Ovary (tissue), 9 donors: ENCODE results near the gene KCNN2. TPM values are rescaled to one million over a fixed set of nuclear protein-coding genes. Genes with fewer than 3 reads are reported as not detected.

Source experiments
- DNase-seq, 5 donors: peaks; one replicate each; pipeline ENCODE4 v3.0.0-alpha.2; 2019 to 2020
- H3K27ac ChIP-seq, 2 donors: fragments of 200-600 bp; one replicate each; pipeline versions ENCODE4 v1.5.1 to v1.8.0; 2019 to 2022
- H3K27me3 ChIP-seq: fragments of 200-600 bp; one replicate; pipeline ENCODE4 v1.8.0; 2022
- H3K36me3 ChIP-seq: fragments of 200-600 bp; sonication (generic); one replicate; pipeline ENCODE4 v1.5.1; 2019
- H3K4me1 ChIP-seq: one replicate; pipeline ENCODE4 v1.8.1; 2013; ENCODE audit warnings: mild to moderate bottlenecking, moderate library complexity; ENCODE audit not compliant: insufficient read depth
- H3K4me3 ChIP-seq: fragments of 200-600 bp; sonication (generic); one replicate; pipeline ENCODE4 v1.5.1; 2017
- H3K9me3 ChIP-seq, 2 donors: fragments of 200-600 bp in 1 of 2; sonication (generic) in 1 of 2; one replicate each; pipeline versions ENCODE4 v1.5.1 to v1.8.1; 2013 to 2019; ENCODE audit warnings: mild to moderate bottlenecking in 1 of 2, moderate library complexity in 1 of 2
- CTCF ChIP-seq, 3 donors: fragments of 450-650 bp in 2 of 3; fragments of 200-600 bp in 1 of 3; IDR thresholded peaks; one replicate each; pipeline versions ENCODE4 v1.5.1 to v1.8.0; 2016 to 2022; ENCODE audit warnings: antibody characterized with exemption in 3 of 3, mild to moderate bottlenecking in 1 of 3
- EP300 ChIP-seq: sonication (generic); formaldehyde crosslinking; IDR thresholded peaks from one replicate; pipeline ENCODE4 v1.6.1; 2017; ENCODE audit warnings: antibody characterized with exemption
- POLR2A ChIP-seq: fragments of 450-650 bp; IDR thresholded peaks from one replicate; pipeline ENCODE4 v1.6.1; 2017; ENCODE audit warnings: antibody characterized with exemption, mild to moderate bottlenecking, moderate library complexity
- WGBS, 3 donors: extraction: QIAGEN DNeasy Blood & Tissue Kit in 1 of 3; methylation state at CpG; one replicate each; pipeline versions ENCODE4 v1.1.5 to v1.1.7; 2013 to 2017; 5-methylcytosine and 5-hydroxymethylcytosine counted together
- intact Hi-C, 4 donors: fragments of 100-400 bp; cut with DNase I; formaldehyde crosslinking; loops; one replicate each; pipeline versions ENCODE4 v1.11.0 to v1.15.1; 2022 to 2023
- polyA plus RNA-seq, 2 donors: library from polyadenylated mRNA; stranded (reverse); fragments of 200-250 nt in 1 of 2; fragments of 350-450 nt in 1 of 2; fragmentation: Illumina TruSeq in 1 of 2; extraction: RNeasy Lipid Tissue Mini Kit (QIAGEN cat#74804) in 1 of 2; gene quantifications; one replicate each; pipeline ENCODE4 v1.2.3, GENCODE V29; 2013 to 2014
- total RNA-seq, 7 donors: library from RNA; depleted of rRNA in 2 of 7; stranded (reverse); fragments of >200 nt in 2 of 7; fragmentation: NEBNext Ultra II Directional in 3 of 7; extraction: Animal tissue kit (Norgen Biotek cat#: 25700) in 3 of 7; gene quantifications; one replicate each; pipeline versions ENCODE4 v1.1.0 to v1.2.4, GENCODE V29; 2016 to 2023
- donor health status: DM: no; HTN: no; CAD: no; lungs with moderate emphysema.
- donor health status: DM: no; HTN: no; CAD: no.
- donor health status: Bipolar disorder and iron deficiency.
- donor health status: DM: yes; HTN: yes; CAD: no.
- donor health status: DM: no; HTN: no; CAD: no.
- donor health status: DM: yes; HTN: yes; CAD: no.

The KCNN2 gene
- total and polyA plus RNA-seq, 9 donors, result 0.48 to 1.6 (median 0.96) TPM

- intact Hi-C loops, result no loop called here
- Histone ChIP-seq H3K9me3 (no peaks in the 10 kb centered on the region), H3K36me3 (no peaks in the 10 kb centered on the region), H3K27me3 (no peaks in the 10 kb centered on the region), H3K27ac (no peak overlapping the region), H3K4me3 (no peak overlapping the region), H3K4me1 (peaks cover 1% of the 10 kb centered on the region)
- TF ChIP-seq EP300 (no peak), POLR2A (no peak), CTCF (IDR thresholded peaks at IDR 0.05) (no peak)
- no peak for DNase-seq
- WGBS, 3 donors, result 5 to 16% (median 9%) methylated on average over 1 of the region's 1 CpG
Measured at GRCh38 chr5:114387433-114387832, 25.6 kb downstream of the KCNN2 start.

- Histone ChIP-seq H3K4me3 (no peak overlapping the region), H3K36me3 (no peaks in the 10 kb centered on the region), H3K27me3 (no peaks in the 10 kb centered on the region), H3K9me3 (no peaks in the 10 kb centered on the region), H3K27ac (no peak overlapping the region), H3K4me1 (peaks cover 1% of the 10 kb centered on the region)
- TF ChIP-seq EP300 (no peak), CTCF (IDR thresholded peaks at IDR 0.05) (no peak), POLR2A (no peak)
- 91 to 94% (median 94%) methylated on average over 1 of the region's 1 CpG for WGBS, 3 donors
- DNase-seq, result no peak
- intact Hi-C loops, result no loop called here
Measured at GRCh38 chr5:114390431-114390830, 28.6 kb downstream of the KCNN2 start.

- H3K27ac ChIP-seq, result no peak overlapping the region
- H3K4me1 ChIP-seq, result peaks cover 1% of the 10 kb centered on the region
- H3K4me3 ChIP-seq, result no peak overlapping the region
- TF ChIP-seq POLR2A (no peak), CTCF (IDR thresholded peaks at IDR 0.05) (no peak), EP300 (no peak)
- 58 to 62% (median 58%) methylated on average over 1 of the region's 1 CpG for WGBS, 3 donors
- no peaks in the 10 kb centered on the region for H3K36me3 ChIP-seq
- intact Hi-C loops, result no loop called here
- H3K9me3 ChIP-seq, result no peaks in the 10 kb centered on the region
- H3K27me3 ChIP-seq, result no peaks in the 10 kb centered on the region
- no peak for DNase-seq
Measured at GRCh38 chr5:114391321-114391720, 29.5 kb downstream of the KCNN2 start.

- Histone ChIP-seq H3K9me3 (no peaks in the 10 kb centered on the region), H3K4me1 (peaks cover 1% of the 10 kb centered on the region), H3K36me3 (no peaks in the 10 kb centered on the region), H3K27me3 (no peaks in the 10 kb centered on the region), H3K4me3 (no peak overlapping the region), H3K27ac (no peak overlapping the region)
- no peak for TF ChIP-seq EP300
- TF ChIP-seq CTCF (IDR thresholded peaks at IDR 0.05), result no peak
- no peak for TF ChIP-seq POLR2A
- DNase-seq, result no peak
- WGBS, 3 donors, result 16 to 18% (median 18%) methylated on average over 1 of the region's 1 CpG
- intact Hi-C loops, result no loop called here
Measured at GRCh38 chr5:114393159-114393558, 31.3 kb downstream of the KCNN2 start.

- 84 to 89% (median 84%) methylated on average over 1 of the region's 1 CpG for WGBS, 3 donors
- Histone ChIP-seq H3K9me3 (no peaks in the 10 kb centered on the region), H3K4me1 (no peaks in the 10 kb centered on the region), H3K4me3 (no peak overlapping the region), H3K27ac (no peak overlapping the region), H3K27me3 (no peaks in the 10 kb centered on the region), H3K36me3 (no peaks in the 10 kb centered on the region)
- intact Hi-C loops, result no loop called here
- no peak for DNase-seq
- TF ChIP-seq POLR2A, result no peak
- TF ChIP-seq CTCF (IDR thresholded peaks at IDR 0.05), result no peak
- TF ChIP-seq EP300, result no peak
Measured at GRCh38 chr5:114402206-114402605, 40.3 kb downstream of the KCNN2 start.
